HepG2 (cell line): ENCODE results near the gene CHN2. TPM values are rescaled to one million over a fixed set of nuclear protein-coding genes. Genes with fewer than 3 reads are reported as not detected.

ENCODE experiments used
- BHLHE40 ChIP-seq: IDR thresholded peaks from 2 replicates; pipeline ENCODE4 v1.6.1; 2011; ENCODE audit warnings: low read length, improper control_type of control experiment
- HOMEZ ChIP-seq: IDR thresholded peaks from 2 replicates; pipeline ENCODE4 v1.6.1; 2016; ENCODE audit warnings: low read depth
- JUNB ChIP-seq: sonication (generic); formaldehyde crosslinking; IDR thresholded peaks from 2 replicates; pipeline ENCODE4 v1.8.0; 2022; ENCODE audit warnings: missing genetic modification reagents, mild to moderate bottlenecking, borderline replicate concordance
- KDM6A ChIP-seq: IDR thresholded peaks from 2 replicates; pipeline ENCODE4 v1.6.1; 2016; ENCODE audit warnings: low read depth
- MIER2 ChIP-seq: IDR thresholded peaks from 2 replicates; pipeline ENCODE4 v1.6.1; 2016; ENCODE audit warnings: missing biosample characterization, missing genetic modification reagents
- NFIC ChIP-seq: IDR thresholded peaks from 2 replicates; pipeline ENCODE4 v1.6.1; 2012; ENCODE audit warnings: mild to moderate bottlenecking, low read length, inconsistent platforms
- RAD51 ChIP-seq: fragments of 450-650 bp; IDR thresholded peaks from 2 replicates; pipeline ENCODE4 v1.6.1; 2016; ENCODE audit warnings: borderline replicate concordance
- SRSF1 ChIP-seq: fragments of 200-400 bp; formaldehyde crosslinking; optimal IDR thresholded peaks from 2 replicates; pipeline ENCODE3; 2017; ENCODE audit warnings: mild to moderate bottlenecking, low read depth, low read length, moderate library complexity
- THAP11 ChIP-seq: IDR thresholded peaks from 2 replicates; pipeline ENCODE4 v1.6.1; 2016; ENCODE audit warnings: missing biosample characterization, missing genetic modification reagents
- ZBTB26 ChIP-seq: IDR thresholded peaks from 2 replicates; pipeline ENCODE4 v1.6.1; 2016; ENCODE audit warnings: missing compliant biosample characterization, missing genetic modification reagents, borderline replicate concordance
- ZNF788 ChIP-seq: sonication (generic); formaldehyde crosslinking; IDR thresholded peaks from 2 replicates; pipeline ENCODE4 v1.5.0; 2020; ENCODE audit warnings: mild to moderate bottlenecking, missing genetic modification reagents, borderline replicate concordance
- polyA plus RNA-seq, 8 experiments: library from polyadenylated mRNA; depleted of rRNA in 3 of 8; stranded (reverse) in 7 of 8; unstranded in 1 of 8; fragments of >200 nt; fragmentation: Illumina TruSeq in 4 of 8; extraction: Trizol in 4 of 8; gene quantifications; 2 replicates each; pipeline versions ENCODE4 v1.2.1 to v1.2.3, GENCODE V29; 2011 to 2016; ENCODE audit warnings: low read depth in 4 of 8, missing spikeins in 1 of 8, mixed read lengths in 1 of 8; ENCODE audit not compliant: insufficient read depth in 1 of 8
- total RNA-seq, 5 experiments: library from RNA; depleted of rRNA; stranded (reverse); fragments of >200 nt; fragmentation: Illumina TruSeq; extraction: Trizol; gene quantifications; 2 replicates each; pipeline ENCODE4 v1.2.3, GENCODE V29; 2016; ENCODE audit warnings: low read depth in 1 of 5
- TF ChIP-seq, protein P1 (sequence below): sonication (generic); formaldehyde crosslinking; IDR thresholded peaks from 2 replicates; pipeline ENCODE4 v1.4.0; 2020; ENCODE audit warnings: missing genetic modification reagents
- TF ChIP-seq, protein P2 (sequence below): sonication (generic); formaldehyde crosslinking; IDR thresholded peaks from one replicate; pipeline ENCODE4 v1.5.1; 2020; ENCODE audit warnings: mild to moderate bottlenecking, missing genetic modification reagents; ENCODE audit errors: not compliant biosample characterization
- TF ChIP-seq, protein P3 (sequence below): sonication (generic); formaldehyde crosslinking; conservative IDR thresholded peaks from 2 replicates; pipeline ENCODE4 v1.4.0; 2020; ENCODE audit warnings: missing genetic modification reagents

Gene CHN2
- total and polyA plus RNA-seq, 2 of the 13 experiments (the other 11 are each of a cell fraction or from before 2014, with no cell fraction given), result 23.5 to 30.5 TPM

DNA sequence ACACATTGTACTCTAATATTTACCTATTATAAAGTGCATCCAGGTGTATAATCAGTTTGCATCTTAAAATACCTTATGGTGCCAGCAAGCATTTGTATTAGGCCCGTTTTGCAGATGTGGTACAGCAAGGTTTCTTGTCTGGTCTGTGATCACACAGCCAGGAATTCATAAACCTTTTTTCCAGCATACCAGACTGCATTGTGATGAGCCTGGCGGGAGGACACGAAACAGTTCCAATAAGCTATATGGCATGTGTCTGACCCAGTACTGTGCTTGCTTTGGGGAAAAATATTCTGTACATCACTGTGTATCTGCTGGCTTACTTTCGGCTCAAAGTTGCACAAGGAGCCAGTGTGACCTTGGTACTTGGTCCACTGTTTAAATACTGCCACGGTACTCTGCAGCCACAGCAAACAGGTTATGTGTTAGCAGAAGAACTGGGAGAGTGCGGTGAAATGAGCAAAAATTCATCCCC, 36.3 kb downstream of the CHN2 start (continued):
- TF ChIP-seq, protein P1, sequence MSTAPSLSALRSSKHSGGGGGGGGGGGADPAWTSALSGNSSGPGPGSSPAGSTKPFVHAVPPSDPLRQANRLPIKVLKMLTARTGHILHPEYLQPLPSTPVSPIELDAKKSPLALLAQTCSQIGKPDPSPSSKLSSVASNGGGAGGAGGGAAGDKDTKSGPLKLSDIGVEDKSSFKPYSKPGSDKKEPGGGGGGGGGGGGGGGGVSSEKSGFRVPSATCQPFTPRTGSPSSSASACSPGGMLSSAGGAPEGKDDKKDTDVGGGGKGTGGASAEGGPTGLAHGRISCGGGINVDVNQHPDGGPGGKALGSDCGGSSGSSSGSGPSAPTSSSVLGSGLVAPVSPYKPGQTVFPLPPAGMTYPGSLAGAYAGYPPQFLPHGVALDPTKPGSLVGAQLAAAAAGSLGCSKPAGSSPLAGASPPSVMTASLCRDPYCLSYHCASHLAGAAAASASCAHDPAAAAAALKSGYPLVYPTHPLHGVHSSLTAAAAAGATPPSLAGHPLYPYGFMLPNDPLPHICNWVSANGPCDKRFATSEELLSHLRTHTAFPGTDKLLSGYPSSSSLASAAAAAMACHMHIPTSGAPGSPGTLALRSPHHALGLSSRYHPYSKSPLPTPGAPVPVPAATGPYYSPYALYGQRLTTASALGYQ (CRISPR knock-in tag), result peak; percentile 21; the same call in 1 of the 2 replicates
- TF ChIP-seq MIER2 (CRISPR knock-in tag) (0 out of 2 replicates have a peak, but pooled peaks have one; percentile 15), THAP11 (CRISPR knock-in tag) (peak; percentile 51; the same call in 1 of the 2 replicates), RAD51 (no peak), ZBTB26 (CRISPR knock-in tag) (0 out of 2 replicates have a peak, but pooled peaks have one; percentile 35), NFIC (peak; percentile 60; the same call in 1 of the 2 replicates), HOMEZ (CRISPR knock-in tag) (peak; percentile 86), KDM6A (CRISPR knock-in tag) (peak; percentile 59), JUNB (CRISPR knock-in tag) (no peak), SRSF1 (no peak), BHLHE40 (0 out of 2 replicates have a peak, but pooled peaks have one; percentile 43), ZNF788 (CRISPR knock-in tag) (peak; percentile 71; the same call in 1 of the 2 replicates)
- TF ChIP-seq, protein P2, sequence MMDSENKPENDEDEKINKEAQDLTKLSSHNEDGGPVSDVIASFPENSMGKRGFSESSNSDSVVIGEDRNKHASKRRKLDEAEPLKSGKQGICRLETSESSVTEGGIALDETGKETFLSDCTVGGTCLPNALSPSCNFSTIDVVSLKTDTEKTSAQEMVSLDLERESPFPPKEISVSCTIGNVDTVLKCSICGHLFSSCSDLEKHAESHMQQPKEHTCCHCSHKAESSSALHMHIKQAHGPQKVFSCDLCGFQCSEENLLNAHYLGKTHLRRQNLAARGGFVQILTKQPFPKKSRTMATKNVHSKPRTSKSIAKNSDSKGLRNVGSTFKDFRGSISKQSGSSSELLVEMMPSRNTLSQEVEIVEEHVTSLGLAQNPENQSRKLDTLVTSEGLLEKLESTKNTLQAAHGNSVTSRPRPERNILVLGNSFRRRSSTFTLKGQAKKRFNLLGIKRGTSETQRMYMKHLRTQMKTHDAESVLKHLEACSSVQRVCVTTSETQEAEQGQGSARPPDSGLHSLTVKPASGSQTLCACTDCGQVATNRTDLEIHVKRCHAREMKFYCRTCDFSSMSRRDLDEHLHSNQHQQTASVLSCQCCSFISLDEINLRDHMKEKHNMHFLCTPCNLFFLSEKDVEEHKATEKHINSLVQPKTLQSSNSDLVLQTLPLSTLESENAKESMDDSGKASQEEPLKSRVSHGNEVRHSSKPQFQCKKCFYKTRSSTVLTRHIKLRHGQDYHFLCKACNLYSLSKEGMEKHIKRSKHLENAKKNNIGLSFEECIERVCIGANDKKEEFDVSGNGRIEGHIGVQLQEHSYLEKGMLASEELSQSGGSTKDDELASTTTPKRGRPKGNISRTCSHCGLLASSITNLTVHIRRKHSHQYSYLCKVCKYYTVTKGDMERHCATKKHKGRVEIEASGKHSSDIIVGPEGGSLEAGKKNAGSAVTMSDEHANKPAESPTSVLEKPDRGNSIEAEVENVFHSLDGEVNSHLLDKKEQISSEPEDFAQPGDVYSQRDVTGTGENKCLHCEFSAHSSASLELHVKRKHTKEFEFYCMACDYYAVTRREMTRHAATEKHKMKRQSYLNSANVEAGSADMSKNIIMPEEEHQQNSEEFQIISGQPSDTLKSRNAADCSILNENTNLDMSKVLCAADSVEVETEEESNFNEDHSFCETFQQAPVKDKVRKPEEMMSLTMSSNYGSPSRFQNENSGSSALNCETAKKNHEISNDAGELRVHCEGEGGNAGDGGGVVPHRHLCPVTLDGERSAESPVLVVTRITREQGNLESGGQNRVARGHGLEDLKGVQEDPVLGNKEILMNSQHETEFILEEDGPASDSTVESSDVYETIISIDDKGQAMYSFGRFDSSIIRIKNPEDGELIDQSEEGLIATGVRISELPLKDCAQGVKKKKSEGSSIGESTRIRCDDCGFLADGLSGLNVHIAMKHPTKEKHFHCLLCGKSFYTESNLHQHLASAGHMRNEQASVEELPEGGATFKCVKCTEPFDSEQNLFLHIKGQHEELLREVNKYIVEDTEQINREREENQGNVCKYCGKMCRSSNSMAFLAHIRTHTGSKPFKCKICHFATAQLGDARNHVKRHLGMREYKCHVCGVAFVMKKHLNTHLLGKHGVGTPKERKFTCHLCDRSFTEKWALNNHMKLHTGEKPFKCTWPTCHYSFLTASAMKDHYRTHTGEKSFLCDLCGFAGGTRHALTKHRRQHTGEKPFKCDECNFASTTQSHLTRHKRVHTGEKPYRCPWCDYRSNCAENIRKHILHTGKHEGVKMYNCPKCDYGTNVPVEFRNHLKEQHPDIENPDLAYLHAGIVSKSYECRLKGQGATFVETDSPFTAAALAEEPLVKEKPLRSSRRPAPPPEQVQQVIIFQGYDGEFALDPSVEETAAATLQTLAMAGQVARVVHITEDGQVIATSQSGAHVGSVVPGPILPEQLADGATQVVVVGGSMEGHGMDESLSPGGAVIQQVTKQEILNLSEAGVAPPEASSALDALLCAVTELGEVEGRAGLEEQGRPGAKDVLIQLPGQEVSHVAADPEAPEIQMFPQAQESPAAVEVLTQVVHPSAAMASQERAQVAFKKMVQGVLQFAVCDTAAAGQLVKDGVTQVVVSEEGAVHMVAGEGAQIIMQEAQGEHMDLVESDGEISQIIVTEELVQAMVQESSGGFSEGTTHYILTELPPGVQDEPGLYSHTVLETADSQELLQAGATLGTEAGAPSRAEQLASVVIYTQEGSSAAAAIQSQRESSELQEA (CRISPR knock-in tag), result no peak
- TF ChIP-seq, protein P3, sequence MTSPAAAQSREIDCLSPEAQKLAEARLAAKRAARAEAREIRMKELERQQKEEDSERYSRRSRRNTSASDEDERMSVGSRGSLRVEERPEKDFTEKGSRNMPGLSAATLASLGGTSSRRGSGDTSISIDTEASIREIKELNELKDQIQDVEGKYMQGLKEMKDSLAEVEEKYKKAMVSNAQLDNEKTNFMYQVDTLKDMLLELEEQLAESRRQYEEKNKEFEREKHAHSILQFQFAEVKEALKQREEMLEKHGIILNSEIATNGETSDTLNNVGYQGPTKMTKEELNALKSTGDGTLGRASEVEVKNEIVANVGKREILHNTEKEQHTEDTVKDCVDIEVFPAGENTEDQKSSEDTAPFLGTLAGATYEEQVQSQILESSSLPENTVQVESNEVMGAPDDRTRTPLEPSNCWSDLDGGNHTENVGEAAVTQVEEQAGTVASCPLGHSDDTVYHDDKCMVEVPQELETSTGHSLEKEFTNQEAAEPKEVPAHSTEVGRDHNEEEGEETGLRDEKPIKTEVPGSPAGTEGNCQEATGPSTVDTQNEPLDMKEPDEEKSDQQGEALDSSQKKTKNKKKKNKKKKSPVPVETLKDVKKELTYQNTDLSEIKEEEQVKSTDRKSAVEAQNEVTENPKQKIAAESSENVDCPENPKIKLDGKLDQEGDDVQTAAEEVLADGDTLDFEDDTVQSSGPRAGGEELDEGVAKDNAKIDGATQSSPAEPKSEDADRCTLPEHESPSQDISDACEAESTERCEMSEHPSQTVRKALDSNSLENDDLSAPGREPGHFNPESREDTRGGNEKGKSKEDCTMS (CRISPR knock-in tag), result no peak
